ENCODE data around the gene LCE5A.
A peak's percentile ranks its signal among the peaks of the same experiment; 100 is the strongest.

Gene LCE5A, protein sequence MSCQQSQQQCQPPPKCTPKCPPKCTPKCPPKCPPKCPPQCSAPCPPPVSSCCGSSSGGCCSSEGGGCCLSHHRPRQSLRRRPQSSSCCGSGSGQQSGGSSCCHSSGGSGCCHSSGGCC

DNA sequence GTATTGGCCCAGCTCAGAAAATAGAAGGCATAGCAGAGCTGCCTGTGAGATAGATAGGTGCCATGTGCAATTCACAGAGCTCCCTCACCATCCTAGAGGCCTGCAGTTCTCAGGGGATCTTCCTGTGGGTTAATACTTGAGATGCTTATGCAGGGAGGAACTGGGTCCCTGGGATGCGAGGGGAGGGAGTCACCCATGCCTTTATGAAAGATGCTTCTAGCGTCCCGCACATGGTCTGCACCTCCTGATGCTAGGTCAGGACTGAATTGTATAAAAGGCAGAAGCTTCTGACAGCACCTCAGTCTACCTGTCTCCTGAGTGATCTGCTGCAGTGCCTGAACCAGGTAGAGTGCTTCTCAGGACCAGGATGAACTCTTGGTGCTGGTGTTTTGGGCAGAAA lies at the start of gene LCE5A:
TSS of gene LCE5A (plus strand) at position 301 of the 400 bp plus-strand sequence. CDS start 732 bp downstream, outside the sequence.
- no peak for ATAC-seq
- TF ChIP-seq ZNF8 (CRISPR knock-in tag; IDR thresholded peaks at IDR 0.05) = no peak
- no peak for TF ChIP-seq GLIS3 (CRISPR knock-in tag; IDR thresholded peaks at IDR 0.05)
- no peak for TF ChIP-seq ISL1 (CRISPR knock-in tag; IDR thresholded peaks at IDR 0.05)
- TF ChIP-seq OSR1 (CRISPR knock-in tag; IDR thresholded peaks at IDR 0.05) = no peak
- TF ChIP-seq SNAI2 (CRISPR knock-in tag; IDR thresholded peaks at IDR 0.05) = no peak
- no peak for TF ChIP-seq ZFP3 (CRISPR knock-in tag; IDR thresholded peaks at IDR 0.05)
- TF ChIP-seq ZNF565 (CRISPR knock-in tag; conservative IDR thresholded peaks at IDR 0.05; ENCODE audit: low read depth) = no peak
- TF ChIP-seq, protein P1, sequence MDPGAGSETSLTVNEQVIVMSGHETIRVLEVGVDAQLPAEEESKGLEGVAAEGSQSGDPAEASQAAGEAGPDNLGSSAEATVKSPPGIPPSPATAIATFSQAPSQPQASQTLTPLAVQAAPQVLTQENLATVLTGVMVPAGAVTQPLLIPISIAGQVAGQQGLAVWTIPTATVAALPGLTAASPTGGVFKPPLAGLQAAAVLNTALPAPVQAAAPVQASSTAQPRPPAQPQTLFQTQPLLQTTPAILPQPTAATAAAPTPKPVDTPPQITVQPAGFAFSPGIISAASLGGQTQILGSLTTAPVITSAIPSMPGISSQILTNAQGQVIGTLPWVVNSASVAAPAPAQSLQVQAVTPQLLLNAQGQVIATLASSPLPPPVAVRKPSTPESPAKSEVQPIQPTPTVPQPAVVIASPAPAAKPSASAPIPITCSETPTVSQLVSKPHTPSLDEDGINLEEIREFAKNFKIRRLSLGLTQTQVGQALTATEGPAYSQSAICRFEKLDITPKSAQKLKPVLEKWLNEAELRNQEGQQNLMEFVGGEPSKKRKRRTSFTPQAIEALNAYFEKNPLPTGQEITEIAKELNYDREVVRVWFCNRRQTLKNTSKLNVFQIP (CRISPR knock-in tag; IDR thresholded peaks at IDR 0.05; ENCODE audit: borderline replicate concordance, low read depth) = no peak
- TF ChIP-seq ESRRG (CRISPR knock-in tag; IDR thresholded peaks at IDR 0.05) = no peak

DNA sequence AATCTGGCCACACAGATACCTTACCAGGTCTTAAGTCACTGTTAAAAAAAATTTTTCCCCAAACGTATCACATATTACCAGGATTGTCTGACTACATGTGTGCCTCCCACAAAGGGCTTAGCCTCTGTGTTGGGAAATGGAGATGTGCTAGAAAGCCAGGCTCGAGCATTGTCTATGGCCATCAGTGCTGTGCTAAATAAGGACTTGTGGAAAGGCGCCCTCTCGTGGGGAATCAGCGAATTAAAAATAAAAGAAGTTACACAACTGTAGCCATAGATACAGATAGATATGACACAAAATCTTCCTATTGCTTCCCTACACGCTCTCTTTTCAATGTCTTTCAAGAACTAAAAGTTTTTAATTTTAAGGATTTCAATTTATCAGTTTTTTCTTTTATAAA lies 49.1 kb upstream of the LCE5A start:
- ATAC-seq = peak; percentile 84
- TF ChIP-seq ARNTL (CRISPR knock-in tag; IDR thresholded peaks at IDR 0.05; ENCODE audit: borderline replicate concordance, low read depth) (no peak), ZNF565 (CRISPR knock-in tag; conservative IDR thresholded peaks at IDR 0.05; ENCODE audit: low read depth) (no peak), BACH2 (CRISPR knock-in tag; IDR thresholded peaks at IDR 0.05; ENCODE audit: borderline replicate concordance) (no peak), TCF4 (CRISPR knock-in tag; IDR thresholded peaks at IDR 0.05; ENCODE audit: borderline replicate concordance) (no peak), RARB (CRISPR knock-in tag; IDR thresholded peaks at IDR 0.05) (no peak; the same call in 1 of the 2 replicates), SNAI2 (CRISPR knock-in tag; IDR thresholded peaks at IDR 0.05) (no peak), TOX (CRISPR knock-in tag; IDR thresholded peaks at IDR 0.05; ENCODE audit: borderline replicate concordance) (no peak), ZC3H10 (CRISPR knock-in tag; IDR thresholded peaks at IDR 0.05) (no peak), ESRRG (CRISPR knock-in tag; IDR thresholded peaks at IDR 0.05) (no peak), ZFP3 (CRISPR knock-in tag; IDR thresholded peaks at IDR 0.05) (no peak), ZNF70 (CRISPR knock-in tag; IDR thresholded peaks at IDR 0.05) (no peak), PPARA (CRISPR knock-in tag; IDR thresholded peaks at IDR 0.05; ENCODE audit: borderline replicate concordance) (no peak), ZNF8 (CRISPR knock-in tag; IDR thresholded peaks at IDR 0.05) (no peak), CSDC2 (CRISPR knock-in tag; IDR thresholded peaks at IDR 0.05) (no peak), ISL1 (CRISPR knock-in tag; IDR thresholded peaks at IDR 0.05) (no peak)
- TF ChIP-seq, protein P2, sequence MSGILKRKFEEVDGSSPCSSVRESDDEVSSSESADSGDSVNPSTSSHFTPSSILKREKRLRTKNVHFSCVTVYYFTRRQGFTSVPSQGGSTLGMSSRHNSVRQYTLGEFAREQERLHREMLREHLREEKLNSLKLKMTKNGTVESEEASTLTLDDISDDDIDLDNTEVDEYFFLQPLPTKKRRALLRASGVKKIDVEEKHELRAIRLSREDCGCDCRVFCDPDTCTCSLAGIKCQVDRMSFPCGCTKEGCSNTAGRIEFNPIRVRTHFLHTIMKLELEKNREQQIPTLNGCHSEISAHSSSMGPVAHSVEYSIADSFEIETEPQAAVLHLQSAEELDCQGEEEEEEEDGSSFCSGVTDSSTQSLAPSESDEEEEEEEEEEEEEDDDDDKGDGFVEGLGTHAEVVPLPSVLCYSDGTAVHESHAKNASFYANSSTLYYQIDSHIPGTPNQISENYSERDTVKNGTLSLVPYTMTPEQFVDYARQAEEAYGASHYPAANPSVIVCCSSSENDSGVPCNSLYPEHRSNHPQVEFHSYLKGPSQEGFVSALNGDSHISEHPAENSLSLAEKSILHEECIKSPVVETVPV (CRISPR knock-in tag; IDR thresholded peaks at IDR 0.05) = no peak
- TF ChIP-seq, protein P3, sequence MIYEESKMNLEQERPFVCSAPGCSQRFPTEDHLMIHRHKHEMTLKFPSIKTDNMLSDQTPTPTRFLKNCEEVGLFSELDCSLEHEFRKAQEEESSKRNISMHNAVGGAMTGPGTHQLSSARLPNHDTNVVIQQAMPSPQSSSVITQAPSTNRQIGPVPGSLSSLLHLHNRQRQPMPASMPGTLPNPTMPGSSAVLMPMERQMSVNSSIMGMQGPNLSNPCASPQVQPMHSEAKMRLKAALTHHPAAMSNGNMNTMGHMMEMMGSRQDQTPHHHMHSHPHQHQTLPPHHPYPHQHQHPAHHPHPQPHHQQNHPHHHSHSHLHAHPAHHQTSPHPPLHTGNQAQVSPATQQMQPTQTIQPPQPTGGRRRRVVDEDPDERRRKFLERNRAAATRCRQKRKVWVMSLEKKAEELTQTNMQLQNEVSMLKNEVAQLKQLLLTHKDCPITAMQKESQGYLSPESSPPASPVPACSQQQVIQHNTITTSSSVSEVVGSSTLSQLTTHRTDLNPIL (CRISPR knock-in tag; IDR thresholded peaks at IDR 0.05; ENCODE audit: low read depth) = no peak
- TF ChIP-seq, protein P1 (CRISPR knock-in tag; IDR thresholded peaks at IDR 0.05; ENCODE audit: borderline replicate concordance, low read depth) = no peak
- TF ChIP-seq, protein P4, sequence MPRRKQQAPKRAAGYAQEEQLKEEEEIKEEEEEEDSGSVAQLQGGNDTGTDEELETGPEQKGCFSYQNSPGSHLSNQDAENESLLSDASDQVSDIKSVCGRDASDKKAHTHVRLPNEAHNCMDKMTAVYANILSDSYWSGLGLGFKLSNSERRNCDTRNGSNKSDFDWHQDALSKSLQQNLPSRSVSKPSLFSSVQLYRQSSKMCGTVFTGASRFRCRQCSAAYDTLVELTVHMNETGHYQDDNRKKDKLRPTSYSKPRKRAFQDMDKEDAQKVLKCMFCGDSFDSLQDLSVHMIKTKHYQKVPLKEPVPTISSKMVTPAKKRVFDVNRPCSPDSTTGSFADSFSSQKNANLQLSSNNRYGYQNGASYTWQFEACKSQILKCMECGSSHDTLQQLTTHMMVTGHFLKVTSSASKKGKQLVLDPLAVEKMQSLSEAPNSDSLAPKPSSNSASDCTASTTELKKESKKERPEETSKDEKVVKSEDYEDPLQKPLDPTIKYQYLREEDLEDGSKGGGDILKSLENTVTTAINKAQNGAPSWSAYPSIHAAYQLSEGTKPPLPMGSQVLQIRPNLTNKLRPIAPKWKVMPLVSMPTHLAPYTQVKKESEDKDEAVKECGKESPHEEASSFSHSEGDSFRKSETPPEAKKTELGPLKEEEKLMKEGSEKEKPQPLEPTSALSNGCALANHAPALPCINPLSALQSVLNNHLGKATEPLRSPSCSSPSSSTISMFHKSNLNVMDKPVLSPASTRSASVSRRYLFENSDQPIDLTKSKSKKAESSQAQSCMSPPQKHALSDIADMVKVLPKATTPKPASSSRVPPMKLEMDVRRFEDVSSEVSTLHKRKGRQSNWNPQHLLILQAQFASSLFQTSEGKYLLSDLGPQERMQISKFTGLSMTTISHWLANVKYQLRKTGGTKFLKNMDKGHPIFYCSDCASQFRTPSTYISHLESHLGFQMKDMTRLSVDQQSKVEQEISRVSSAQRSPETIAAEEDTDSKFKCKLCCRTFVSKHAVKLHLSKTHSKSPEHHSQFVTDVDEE (CRISPR knock-in tag; IDR thresholded peaks at IDR 0.05) = no peak

DNA sequence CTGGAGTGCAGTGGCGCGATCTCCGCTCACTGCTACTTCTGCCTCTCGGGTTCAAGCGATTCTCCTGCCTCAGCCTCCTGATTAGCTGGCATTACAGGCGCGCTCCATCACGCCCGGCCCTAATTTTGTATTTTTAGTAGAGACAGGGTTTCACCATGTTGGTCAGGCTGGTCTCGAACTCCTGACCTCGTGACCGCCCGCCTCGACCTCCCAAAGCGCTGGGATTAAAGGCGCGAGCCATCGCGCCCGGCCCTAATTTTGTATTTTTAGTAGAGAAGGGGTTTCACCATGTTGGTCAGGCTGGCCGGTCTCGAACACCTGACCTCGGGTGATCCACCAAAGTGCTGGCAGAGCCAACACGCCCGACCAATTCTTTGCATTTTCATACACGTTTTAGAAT lies 48.0 kb upstream of the LCE5A start:
- TF ChIP-seq SNAI2 (CRISPR knock-in tag; IDR thresholded peaks at IDR 0.05) (no peak), ZFP30 (CRISPR knock-in tag; IDR thresholded peaks at IDR 0.05) (no peak), ARNTL (CRISPR knock-in tag; IDR thresholded peaks at IDR 0.05; ENCODE audit: borderline replicate concordance, low read depth) (no peak), CSDC2 (CRISPR knock-in tag; IDR thresholded peaks at IDR 0.05) (no peak), ESRRG (CRISPR knock-in tag; IDR thresholded peaks at IDR 0.05) (no peak), ZFP3 (CRISPR knock-in tag; IDR thresholded peaks at IDR 0.05) (no peak), TOX (CRISPR knock-in tag; IDR thresholded peaks at IDR 0.05; ENCODE audit: borderline replicate concordance) (no peak), ZC3H10 (CRISPR knock-in tag; IDR thresholded peaks at IDR 0.05) (no peak)
- TF ChIP-seq, protein P5, sequence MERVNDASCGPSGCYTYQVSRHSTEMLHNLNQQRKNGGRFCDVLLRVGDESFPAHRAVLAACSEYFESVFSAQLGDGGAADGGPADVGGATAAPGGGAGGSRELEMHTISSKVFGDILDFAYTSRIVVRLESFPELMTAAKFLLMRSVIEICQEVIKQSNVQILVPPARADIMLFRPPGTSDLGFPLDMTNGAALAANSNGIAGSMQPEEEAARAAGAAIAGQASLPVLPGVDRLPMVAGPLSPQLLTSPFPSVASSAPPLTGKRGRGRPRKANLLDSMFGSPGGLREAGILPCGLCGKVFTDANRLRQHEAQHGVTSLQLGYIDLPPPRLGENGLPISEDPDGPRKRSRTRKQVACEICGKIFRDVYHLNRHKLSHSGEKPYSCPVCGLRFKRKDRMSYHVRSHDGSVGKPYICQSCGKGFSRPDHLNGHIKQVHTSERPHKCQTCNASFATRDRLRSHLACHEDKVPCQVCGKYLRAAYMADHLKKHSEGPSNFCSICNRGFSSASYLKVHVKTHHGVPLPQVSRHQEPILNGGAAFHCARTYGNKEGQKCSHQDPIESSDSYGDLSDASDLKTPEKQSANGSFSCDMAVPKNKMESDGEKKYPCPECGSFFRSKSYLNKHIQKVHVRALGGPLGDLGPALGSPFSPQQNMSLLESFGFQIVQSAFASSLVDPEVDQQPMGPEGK (CRISPR knock-in tag; IDR thresholded peaks at IDR 0.05; ENCODE audit: borderline replicate concordance) = no peak
- ATAC-seq = no peak

All from SK-N-SH treated with all-trans-retinoic acid at 6 μM for 48 hours (cell line).